Kidney epithelial cell (primary cell): Measurements from ENCODE around the gene ICAM2. TPM values are rescaled to one million over a fixed set of nuclear protein-coding genes. Genes with fewer than 3 reads are reported as not detected.
"Not testable (repeated sequence)": the region's sequence is repeated elsewhere in the genome, so short reads cannot be mapped to it uniquely, and the experiment has no call there.

Source experiments
- DNase-seq: peaks from one replicate; pipeline ENCODE4 v3.0.0-alpha.2; 2010; ENCODE audit warnings: low read depth
- H3K27me3 ChIP-seq: 2 replicates; pipeline ENCODE4 v1.6.0; 2011; ENCODE audit warnings: low read length; ENCODE audit not compliant: control insufficient read depth, insufficient read depth
- H3K36me3 ChIP-seq: 2 replicates; pipeline ENCODE4 v1.5.1; 2011; ENCODE audit warnings: low read length; ENCODE audit not compliant: control insufficient read depth, insufficient read depth
- H3K4me3 ChIP-seq: 2 replicates; pipeline ENCODE4 v1.5.1; 2011; ENCODE audit warnings: low read depth, mild to moderate bottlenecking, control low read depth, low read length
- CTCF ChIP-seq: IDR thresholded peaks from 2 replicates; pipeline ENCODE4 v1.5.1; 2011; ENCODE audit warnings: mild to moderate bottlenecking, moderate library complexity, low read length, control low read depth, inconsistent platforms; ENCODE audit not compliant: insufficient read depth, poor library complexity, severe bottlenecking
- total RNA-seq: library from RNA; depleted of rRNA; stranded (reverse); fragments of >200 nt; gene quantifications from 2 replicates; pipeline ENCODE4 v1.2.3, GENCODE V29; 2015

Gene ICAM2
- total RNA-seq, 1 donor from 2014 or later: 11.5 TPM

DNA sequence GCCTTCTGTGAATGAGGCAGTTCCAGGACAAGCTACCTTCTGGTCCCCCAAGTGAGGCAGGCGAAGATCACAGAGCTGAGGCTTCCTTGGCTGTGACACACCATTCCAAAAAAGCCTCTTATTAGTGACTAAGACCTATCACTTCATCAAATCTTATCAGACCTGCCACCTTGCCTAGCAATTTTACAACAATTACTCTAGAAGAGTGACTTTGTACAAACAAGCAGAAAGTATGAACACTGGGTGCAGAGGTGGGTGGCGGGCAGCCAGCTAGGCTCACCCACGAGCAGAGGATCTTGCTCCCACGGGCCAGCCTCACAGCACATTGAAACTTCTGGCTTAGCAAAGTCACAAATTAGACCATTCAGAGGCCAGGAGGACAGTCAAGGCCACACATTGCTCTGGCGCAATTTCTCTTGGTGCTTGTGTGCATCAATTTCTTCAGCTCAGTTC is 2.2 kb upstream of the ICAM2 start:
- H3K4me3 ChIP-seq: no peak overlapping the region
- TF ChIP-seq CTCF: no peak
- no peaks in the 10 kb centered on the region for H3K27me3 ChIP-seq
- H3K36me3 ChIP-seq: no peaks in the 10 kb centered on the region
- DNase-seq: no peak

DNA sequence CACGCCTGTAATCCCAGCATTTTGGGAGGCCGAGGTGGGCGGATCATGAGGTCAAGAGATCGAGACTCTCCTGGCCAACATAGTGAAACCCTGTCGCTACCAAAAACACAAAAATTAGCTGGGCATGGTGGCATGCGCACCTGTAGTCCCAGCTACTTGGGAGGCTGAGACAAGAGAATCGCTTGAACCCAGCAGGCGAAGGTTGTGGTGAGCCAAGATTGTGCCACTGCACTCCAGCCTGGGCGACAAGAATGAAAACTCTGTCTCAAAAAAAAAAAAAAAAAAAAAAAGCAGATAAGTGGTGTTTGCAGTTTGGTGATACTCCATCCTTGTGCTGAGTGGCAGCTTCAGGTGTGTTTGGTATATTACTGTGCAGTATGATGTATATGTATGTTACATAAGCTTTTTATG is 877 bp downstream of the ICAM2 start:
- not testable (repeated sequence) for H3K36me3 ChIP-seq, H3K27me3 ChIP-seq, H3K4me3 ChIP-seq, DNase-seq

- TF ChIP-seq CTCF: no peak
- no peak overlapping the region for H3K4me3 ChIP-seq
- DNase-seq: no peak
These were observed 3.0 kb downstream of the ICAM2 start for GRCh38 chr17:64017381-64017980.

GRCh38 chr17:64016974-64017373 is 3.5 kb downstream of the ICAM2 start:
- no peak for TF ChIP-seq CTCF
- Histone ChIP-seq H3K36me3 (no peaks in the 10 kb centered on the region), H3K4me3 (no peak overlapping the region), H3K27me3 (no peaks in the 10 kb centered on the region)
- DNase-seq: no peak

More at GRCh38 chr17:64017381-64017980, 3.0 kb downstream of the ICAM2 start:
- Histone ChIP-seq H3K36me3 (no peaks in the 10 kb centered on the region), H3K27me3 (no peaks in the 10 kb centered on the region)

GRCh38 chr17:64016231-64016784 is 4.1 kb downstream of the ICAM2 start:
- no peak for TF ChIP-seq CTCF
- Histone ChIP-seq H3K36me3 (no peaks in the 10 kb centered on the region), H3K27me3 (no peaks in the 10 kb centered on the region), H3K4me3 (no peak overlapping the region)
- DNase-seq: no peak

GRCh38 chr17:64015447-64015846 is 5.0 kb downstream of the ICAM2 start:
- TF ChIP-seq CTCF: no peak
- DNase-seq: no peak

More at GRCh38 chr17:64015447-64015846, 5.0 kb downstream of the ICAM2 start:
- Histone ChIP-seq H3K4me3 (no peak overlapping the region), H3K27me3 (no peaks in the 10 kb centered on the region), H3K36me3 (no peaks in the 10 kb centered on the region)
